Fibroblast of lung (primary cell): ENCODE measurements around the gene BMPR1A. TPM values are rescaled to one million over a fixed set of nuclear protein-coding genes. Genes with fewer than 3 reads are reported as not detected.

Source experiments
- DNase-seq, 2 donors: peaks; one replicate each; pipeline versions ENCODE4 v3.0.0 to v3.0.0-alpha.2; 2010; ENCODE audit warnings: low read depth in 2 of 2
- H2AFZ ChIP-seq: 2 replicates; pipeline ENCODE4 v1.5.1; 2012; ENCODE audit warnings: low read length, control low read depth, inconsistent platforms
- H3K27ac ChIP-seq: 2 replicates; pipeline ENCODE4 v1.5.1; 2011; ENCODE audit warnings: low read length, control low read depth; ENCODE audit not compliant: insufficient read depth
- H3K27me3 ChIP-seq: 2 replicates; pipeline ENCODE4 v1.5.1; 2011; ENCODE audit warnings: mild to moderate bottlenecking, low read length; ENCODE audit not compliant: control insufficient read depth, insufficient read depth
- H3K36me3 ChIP-seq: 2 replicates; pipeline ENCODE4 v1.5.1; 2011; ENCODE audit warnings: low read length; ENCODE audit not compliant: control insufficient read depth, insufficient read depth
- H3K4me1 ChIP-seq: 2 replicates; pipeline ENCODE4 v1.5.1; 2011; ENCODE audit warnings: low read length; ENCODE audit not compliant: control insufficient read depth, insufficient read depth; ENCODE audit errors: extremely low read depth
- H3K4me2 ChIP-seq: 2 replicates; pipeline ENCODE4 v1.5.1; 2011; ENCODE audit warnings: low read length, control low read depth; ENCODE audit not compliant: insufficient read depth; ENCODE audit errors: extremely low read depth
- H3K4me3 ChIP-seq, 4 experiments: fragments of 200-600 bp in 1 of 4; sonication (generic) in 1 of 4; replicated peaks in 1 of 4; 2 replicates each; pipeline ENCODE4 v1.5.1; 2011 to 2016; ENCODE audit warnings: low read length in 4 of 4, low read depth in 3 of 4, mild to moderate bottlenecking in 3 of 4, control low read depth in 2 of 4, inconsistent platforms in 1 of 4, mixed read lengths in 1 of 4; ENCODE audit not compliant: insufficient read depth in 1 of 4; ENCODE audit errors: control extremely low read depth in 1 of 4
- H3K79me2 ChIP-seq: 2 replicates; pipeline ENCODE4 v1.5.1; 2012; ENCODE audit warnings: mild to moderate bottlenecking, low read length, inconsistent platforms; ENCODE audit not compliant: control insufficient read depth, insufficient read depth
- H3K9ac ChIP-seq: 2 replicates; pipeline ENCODE4 v1.5.1; 2011; ENCODE audit warnings: mild to moderate bottlenecking, low read length, control low read depth; ENCODE audit not compliant: insufficient read depth
- H3K9me3 ChIP-seq: 2 replicates; pipeline ENCODE4 v1.5.1; 2012; ENCODE audit warnings: low read depth, low read length; ENCODE audit not compliant: control insufficient read depth, insufficient read depth
- H4K20me1 ChIP-seq: 2 replicates; pipeline ENCODE4 v1.5.1; 2011; ENCODE audit warnings: low read length; ENCODE audit not compliant: control insufficient read depth, insufficient read depth; ENCODE audit errors: extremely low read depth
- EZH2 ChIP-seq: IDR thresholded peaks from 2 replicates; pipeline ENCODE4 v1.5.1; 2012; ENCODE audit warnings: low read length, control low read depth, mild to moderate bottlenecking; ENCODE audit errors: missing control alignments
- polyA plus RNA-seq, 2 donors: library from polyadenylated mRNA; depleted of rRNA in 1 of 2; stranded (reverse) in 1 of 2; unstranded in 1 of 2; fragments of >200 nt; gene quantifications; 2 replicates each; pipeline ENCODE4 v1.2.1, GENCODE V29; 2011 to 2012; ENCODE audit warnings: missing spikeins in 1 of 2
- total RNA-seq: library from RNA; depleted of rRNA; stranded (reverse); fragments of >200 nt; gene quantifications from 2 replicates; pipeline ENCODE4 v1.2.1, GENCODE V29; 2014
- TF ChIP-seq, protein P1 (sequence below), 2 donors: IDR thresholded peaks in 1 of 2; conservative IDR thresholded peaks in 1 of 2; 1 replicate in 1 of 2; 2 replicates in 1 of 2; pipeline ENCODE4 v1.5.1; 2011 to 2012; ENCODE audit warnings: low read length in 2 of 2, control low read depth in 1 of 2, inconsistent platforms in 1 of 2, low read depth in 1 of 2, mild to moderate bottlenecking in 1 of 2

BMPR1A gene
- total and polyA plus RNA-seq, 2 donors (not counting 1 experiment from before 2014, with no cell fraction given), result 52.8 to 61.8 TPM

DNA sequence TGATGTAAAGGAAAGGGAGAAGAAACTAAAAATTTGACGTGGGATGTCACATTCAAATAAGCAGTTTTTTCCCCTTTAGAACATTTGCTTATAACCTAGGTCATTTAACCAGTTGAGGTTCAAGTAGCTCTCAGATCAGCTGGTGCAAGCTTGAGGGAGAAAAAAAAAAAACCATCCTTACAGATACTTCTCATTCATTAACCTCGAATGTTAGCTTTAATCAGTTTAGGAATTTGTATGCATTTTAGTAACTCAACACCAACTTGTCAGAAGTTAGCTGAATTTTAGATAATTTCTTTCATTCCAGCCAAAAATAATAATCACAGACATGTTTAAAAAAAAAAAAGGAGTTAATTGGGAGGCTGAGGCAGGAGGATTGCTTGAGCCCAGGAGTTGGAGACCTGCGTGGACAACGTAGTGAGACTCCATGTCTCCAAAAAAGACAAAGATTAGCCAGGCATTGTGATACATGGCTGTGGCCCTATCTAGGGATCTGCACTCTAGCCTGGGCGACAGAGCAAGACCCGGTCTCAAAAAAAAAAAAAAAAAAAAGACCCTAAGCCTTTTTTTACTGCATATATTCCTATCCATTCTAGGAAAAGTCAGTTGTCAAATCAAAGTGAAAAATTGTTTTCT is 46.2 kb downstream of the BMPR1A start:
- Histone ChIP-seq H3K4me3 (no peak overlapping the region), H3K27ac (no peak overlapping the region), H2AFZ (no peak overlapping the region), H3K79me2 (peaks cover 26% of the 10 kb centered on the region), H3K27me3 (no peaks in the 10 kb centered on the region), H3K4me1 (no peaks in the 10 kb centered on the region), H3K9me3 (no peaks in the 10 kb centered on the region), H3K4me2 (no peak overlapping the region), H3K9ac (no peak overlapping the region), H4K20me1 (no peaks in the 10 kb centered on the region), H3K36me3 (no peaks in the 10 kb centered on the region)
- no peak for DNase-seq
- TF ChIP-seq EZH2, result no peak
- TF ChIP-seq, protein P1, sequence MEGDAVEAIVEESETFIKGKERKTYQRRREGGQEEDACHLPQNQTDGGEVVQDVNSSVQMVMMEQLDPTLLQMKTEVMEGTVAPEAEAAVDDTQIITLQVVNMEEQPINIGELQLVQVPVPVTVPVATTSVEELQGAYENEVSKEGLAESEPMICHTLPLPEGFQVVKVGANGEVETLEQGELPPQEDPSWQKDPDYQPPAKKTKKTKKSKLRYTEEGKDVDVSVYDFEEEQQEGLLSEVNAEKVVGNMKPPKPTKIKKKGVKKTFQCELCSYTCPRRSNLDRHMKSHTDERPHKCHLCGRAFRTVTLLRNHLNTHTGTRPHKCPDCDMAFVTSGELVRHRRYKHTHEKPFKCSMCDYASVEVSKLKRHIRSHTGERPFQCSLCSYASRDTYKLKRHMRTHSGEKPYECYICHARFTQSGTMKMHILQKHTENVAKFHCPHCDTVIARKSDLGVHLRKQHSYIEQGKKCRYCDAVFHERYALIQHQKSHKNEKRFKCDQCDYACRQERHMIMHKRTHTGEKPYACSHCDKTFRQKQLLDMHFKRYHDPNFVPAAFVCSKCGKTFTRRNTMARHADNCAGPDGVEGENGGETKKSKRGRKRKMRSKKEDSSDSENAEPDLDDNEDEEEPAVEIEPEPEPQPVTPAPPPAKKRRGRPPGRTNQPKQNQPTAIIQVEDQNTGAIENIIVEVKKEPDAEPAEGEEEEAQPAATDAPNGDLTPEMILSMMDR (conservative IDR thresholded peaks at IDR 0.05 in 1 of 2, IDR thresholded peaks at IDR 0.05 in 1 of 2; ENCODE audit: low read depth in 1 of 2, low read length in 2 of 2), result no peak

DNA sequence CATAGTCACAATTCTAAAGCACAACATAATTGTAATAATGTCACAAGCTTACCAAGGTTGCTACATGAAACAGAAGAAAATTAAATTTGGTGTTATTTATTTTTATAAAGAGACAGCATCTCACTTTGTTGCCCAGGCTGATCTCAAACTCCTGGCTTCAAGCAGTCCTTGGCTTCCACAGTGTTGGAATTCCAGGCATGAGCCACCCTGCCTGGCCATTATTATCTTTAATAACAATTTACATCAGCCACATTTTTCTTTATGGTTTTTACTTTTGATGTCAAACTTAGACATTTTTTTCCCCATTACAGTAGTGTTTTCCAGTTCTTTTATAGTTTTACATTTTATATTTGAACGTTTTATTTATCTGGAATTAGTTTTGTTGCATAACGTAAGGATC is 46.7 kb downstream of the BMPR1A start:
- no peaks in the 10 kb centered on the region for H4K20me1 ChIP-seq
- H3K4me1 ChIP-seq, result no peaks in the 10 kb centered on the region
- no peak overlapping the region for H3K4me2 ChIP-seq
- no peak overlapping the region for H3K27ac ChIP-seq
- no peaks in the 10 kb centered on the region for H3K9me3 ChIP-seq
- no peak overlapping the region for H3K4me3 ChIP-seq
- TF ChIP-seq EZH2, result no peak
- TF ChIP-seq, protein P1 (conservative IDR thresholded peaks at IDR 0.05 in 1 of 2, IDR thresholded peaks at IDR 0.05 in 1 of 2; ENCODE audit: low read depth in 1 of 2, low read length in 2 of 2), result no peak
- no peaks in the 10 kb centered on the region for H3K27me3 ChIP-seq
- peaks cover 25% of the 10 kb centered on the region for H3K79me2 ChIP-seq
- no peak overlapping the region for H2AFZ ChIP-seq
- H3K36me3 ChIP-seq, result no peaks in the 10 kb centered on the region
- no peak overlapping the region for H3K9ac ChIP-seq
- DNase-seq, result peak in 1 of 2 donors; percentile 56

DNA sequence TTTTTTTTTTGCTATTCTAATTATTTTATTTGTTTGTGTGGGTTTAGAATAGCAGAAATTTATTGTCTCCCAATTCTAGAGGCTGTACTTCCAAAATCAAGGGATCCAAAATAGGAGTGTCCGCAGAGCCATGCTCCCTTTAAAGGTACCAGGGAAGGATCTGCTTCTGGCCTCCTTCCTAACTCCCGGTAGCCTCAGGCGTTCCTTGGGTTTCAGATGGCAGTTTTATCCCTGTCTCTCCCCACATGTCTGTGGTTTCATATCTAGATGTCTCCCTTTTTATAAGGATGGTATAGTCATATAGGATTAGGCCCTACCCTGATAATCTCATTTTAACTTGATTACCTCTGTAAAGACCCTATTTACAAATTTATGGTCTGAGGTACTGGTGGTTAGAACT is 48.4 kb downstream of the BMPR1A start:
- H3K9me3 ChIP-seq, result no peaks in the 10 kb centered on the region
- no peaks in the 10 kb centered on the region for H3K4me1 ChIP-seq
- peaks cover 23% of the 10 kb centered on the region for H3K79me2 ChIP-seq
- no peak overlapping the region for H3K27ac ChIP-seq
- no peak overlapping the region for H3K4me3 ChIP-seq
- no peak overlapping the region for H3K9ac ChIP-seq
- no peak overlapping the region for H3K4me2 ChIP-seq
- H2AFZ ChIP-seq, result no peak overlapping the region
- no peaks in the 10 kb centered on the region for H3K27me3 ChIP-seq
- no peaks in the 10 kb centered on the region for H3K36me3 ChIP-seq
- TF ChIP-seq, protein P1 (conservative IDR thresholded peaks at IDR 0.05 in 1 of 2, IDR thresholded peaks at IDR 0.05 in 1 of 2; ENCODE audit: low read depth in 1 of 2, low read length in 2 of 2), result no peak
- no peak for TF ChIP-seq EZH2
- H4K20me1 ChIP-seq, result no peaks in the 10 kb centered on the region
- DNase-seq, result no peak
